Right lobe of liver (tissue), 4 donors: Measurements from ENCODE around the gene IZUMO4.

ENCODE experiments used
- CTCF ChIP-seq, 4 donors: fragments of 200-600 bp in 3 of 4; fragments of 450-650 bp in 1 of 4; IDR thresholded peaks; one replicate each; pipeline versions ENCODE4 v1.5.1 to v1.8.0; 2016 to 2022; ENCODE audit warnings: antibody characterized with exemption in 4 of 4, mild to moderate bottlenecking in 2 of 4
- POLR2A ChIP-seq: fragments of 450-650 bp; IDR thresholded peaks from one replicate; pipeline ENCODE4 v1.6.1; 2017; ENCODE audit warnings: antibody characterized with exemption, mild to moderate bottlenecking
- donor health status: DM: no; HTN: no; CAD: no.
- donor health status: DM: no; HTN: no; CAD: no.
- donor health status: DM: no; HTN: yes; CAD: no.

DNA sequence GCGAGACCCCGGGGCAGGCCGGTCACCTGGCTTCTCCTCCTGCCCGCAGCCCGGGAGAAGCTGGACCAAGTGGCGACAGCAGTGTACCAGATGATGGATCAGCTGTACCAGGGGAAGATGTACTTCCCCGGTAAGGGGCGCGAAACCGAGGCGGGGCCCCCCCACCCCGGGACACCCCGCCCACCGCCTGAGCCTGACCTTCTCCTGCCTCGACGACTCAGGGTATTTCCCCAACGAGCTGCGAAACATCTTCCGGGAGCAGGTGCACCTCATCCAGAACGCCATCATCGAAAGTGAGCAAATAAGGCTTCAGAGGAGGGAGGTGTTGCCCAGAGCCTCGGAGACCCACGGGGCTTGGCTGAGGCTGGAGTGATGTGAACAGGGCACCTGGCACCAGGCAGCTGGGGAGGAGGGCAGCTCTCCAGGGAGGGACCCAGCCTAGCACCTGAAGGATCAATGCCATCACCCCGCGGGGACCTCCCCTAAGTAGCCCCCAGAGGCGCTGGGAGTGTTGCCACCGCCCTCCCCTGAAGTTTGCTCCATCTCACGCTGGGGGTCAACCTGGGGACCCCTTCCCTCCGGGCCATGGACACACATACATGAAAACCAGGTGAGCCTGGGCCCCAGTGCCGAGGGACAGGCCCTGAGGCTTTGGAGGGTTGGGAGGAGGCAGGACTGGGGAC is 629 bp downstream of the IZUMO4 start:
- TF ChIP-seq CTCF (IDR thresholded peaks at IDR 0.05) (no peak), POLR2A (no peak)
